ENCODE measurements around the gene RASGRP3. TPM values are rescaled to one million over a fixed set of nuclear protein-coding genes. Genes with fewer than 3 reads are reported as not detected.

Gene RASGRP3
- total RNA-seq, 1 donor from 2014 or later, result 49.1 TPM

GRCh38 chr2:33498291-33498956 is 22.0 kb downstream of the RASGRP3 start:
- Histone ChIP-seq H3K9ac (ENCODE audit: low read depth in 1 of 3, low read length in 3 of 3) (no peak overlapping the region), H3K4me3 (ENCODE audit: low read length in 3 of 3) (no peak overlapping the region), H3K27ac (ENCODE audit: low read depth, low read length) (no peak overlapping the region), H3K9me3 (ENCODE audit: control insufficient read depth in 3 of 3, low read length in 3 of 3) (no peaks in the 10 kb centered on the region), H3K4me1 (ENCODE audit: control insufficient read depth in 3 of 3, insufficient read depth in 3 of 3, low read length in 3 of 3) (peaks cover 0 to 17% (median 7%) of the 10 kb centered on the region in 3 donors), H3K36me3 (ENCODE audit: control insufficient read depth in 3 of 3, insufficient read depth in 3 of 3, low read length in 3 of 3) (no peaks in the 10 kb centered on the region), H3K27me3 (ENCODE audit: control insufficient read depth in 3 of 3, insufficient read depth in 3 of 3, low read length in 3 of 3) (no peaks in the 10 kb centered on the region)

GRCh38 chr2:33500177-33500576 is 23.7 kb downstream of the RASGRP3 start:
- Histone ChIP-seq H3K27ac (ENCODE audit: low read depth, low read length) (no peak overlapping the region), H3K4me1 (ENCODE audit: control insufficient read depth in 3 of 3, insufficient read depth in 3 of 3, low read length in 3 of 3) (peaks cover 0 to 17% (median 7%) of the 10 kb centered on the region in 3 donors), H3K4me3 (ENCODE audit: low read length in 3 of 3) (no peak overlapping the region), H3K27me3 (ENCODE audit: control insufficient read depth in 3 of 3, insufficient read depth in 3 of 3, low read length in 3 of 3) (no peaks in the 10 kb centered on the region), H3K36me3 (ENCODE audit: control insufficient read depth in 3 of 3, insufficient read depth in 3 of 3, low read length in 3 of 3) (no peaks in the 10 kb centered on the region), H3K9me3 (ENCODE audit: control insufficient read depth in 3 of 3, low read length in 3 of 3) (no peaks in the 10 kb centered on the region), H3K9ac (ENCODE audit: low read depth in 1 of 3, low read length in 3 of 3) (no peak overlapping the region)

- Histone ChIP-seq H3K4me1 (ENCODE audit: control insufficient read depth in 3 of 3, insufficient read depth in 3 of 3, low read length in 3 of 3) (peaks cover 0 to 12% (median 6%) of the 10 kb centered on the region in 3 donors), H3K4me3 (ENCODE audit: low read length in 3 of 3) (no peak overlapping the region)
Measured at GRCh38 chr2:33502025-33502424, 25.6 kb downstream of the RASGRP3 start.

GRCh38 chr2:33503002-33503401 is 26.6 kb downstream of the RASGRP3 start:
- no peaks in the 10 kb centered on the region for H3K9me3 ChIP-seq (ENCODE audit: control insufficient read depth in 3 of 3, low read length in 3 of 3)
- no peaks in the 10 kb centered on the region for H3K27me3 ChIP-seq (ENCODE audit: control insufficient read depth in 3 of 3, insufficient read depth in 3 of 3, low read length in 3 of 3)
- peaks cover 0 to 11% (median 6%) of the 10 kb centered on the region in 3 donors for H3K4me1 ChIP-seq (ENCODE audit: control insufficient read depth in 3 of 3, insufficient read depth in 3 of 3, low read length in 3 of 3)
- no peak overlapping the region for H3K27ac ChIP-seq (ENCODE audit: low read depth, low read length)
- no peaks in the 10 kb centered on the region for H3K36me3 ChIP-seq (ENCODE audit: control insufficient read depth in 3 of 3, insufficient read depth in 3 of 3, low read length in 3 of 3)
- no peak overlapping the region for H3K9ac ChIP-seq (ENCODE audit: low read depth in 1 of 3, low read length in 3 of 3)
- H3K4me3 ChIP-seq (ENCODE audit: low read length in 3 of 3), result no peak overlapping the region

More at GRCh38 chr2:33502025-33502424, 25.6 kb downstream of the RASGRP3 start:
- Histone ChIP-seq H3K27ac (ENCODE audit: low read depth, low read length) (no peak overlapping the region), H3K27me3 (ENCODE audit: control insufficient read depth in 3 of 3, insufficient read depth in 3 of 3, low read length in 3 of 3) (no peaks in the 10 kb centered on the region), H3K36me3 (ENCODE audit: control insufficient read depth in 3 of 3, insufficient read depth in 3 of 3, low read length in 3 of 3) (no peaks in the 10 kb centered on the region), H3K9me3 (ENCODE audit: control insufficient read depth in 3 of 3, low read length in 3 of 3) (no peaks in the 10 kb centered on the region), H3K9ac (ENCODE audit: low read depth in 1 of 3, low read length in 3 of 3) (no peak overlapping the region)

- Histone ChIP-seq H3K4me3 (ENCODE audit: low read length in 3 of 3) (no peak overlapping the region), H3K4me1 (ENCODE audit: control insufficient read depth in 3 of 3, insufficient read depth in 3 of 3, low read length in 3 of 3) (peaks cover 2 to 6% (median 6%) of the 10 kb centered on the region in 3 donors), H3K9me3 (ENCODE audit: control insufficient read depth in 3 of 3, low read length in 3 of 3) (no peaks in the 10 kb centered on the region), H3K9ac (ENCODE audit: low read depth in 1 of 3, low read length in 3 of 3) (no peak overlapping the region), H3K27ac (ENCODE audit: low read depth, low read length) (no peak overlapping the region), H3K27me3 (ENCODE audit: control insufficient read depth in 3 of 3, insufficient read depth in 3 of 3, low read length in 3 of 3) (no peaks in the 10 kb centered on the region), H3K36me3 (ENCODE audit: control insufficient read depth in 3 of 3, insufficient read depth in 3 of 3, low read length in 3 of 3) (no peaks in the 10 kb centered on the region)
Measured at GRCh38 chr2:33505966-33506365, 29.5 kb downstream of the RASGRP3 start.

- Histone ChIP-seq H3K27me3 (ENCODE audit: control insufficient read depth in 3 of 3, insufficient read depth in 3 of 3, low read length in 3 of 3) (no peaks in the 10 kb centered on the region), H3K4me1 (ENCODE audit: control insufficient read depth in 3 of 3, insufficient read depth in 3 of 3, low read length in 3 of 3) (peaks cover 2 to 9% (median 6%) of the 10 kb centered on the region in 3 donors), H3K9ac (ENCODE audit: low read depth in 1 of 3, low read length in 3 of 3) (no peak overlapping the region), H3K4me3 (ENCODE audit: low read length in 3 of 3) (no peak overlapping the region), H3K36me3 (ENCODE audit: control insufficient read depth in 3 of 3, insufficient read depth in 3 of 3, low read length in 3 of 3) (peaks cover under 1 to 6% (median 2%) of the 10 kb centered on the region in 3 donors), H3K9me3 (ENCODE audit: control insufficient read depth in 3 of 3, low read length in 3 of 3) (no peaks in the 10 kb centered on the region), H3K27ac (ENCODE audit: low read depth, low read length) (no peak overlapping the region)
Measured at GRCh38 chr2:33509908-33510585, 33.6 kb downstream of the RASGRP3 start.

- Histone ChIP-seq H3K27ac (ENCODE audit: low read depth, low read length) (no peak overlapping the region), H3K9me3 (ENCODE audit: control insufficient read depth in 3 of 3, low read length in 3 of 3) (no peaks in the 10 kb centered on the region), H3K36me3 (ENCODE audit: control insufficient read depth in 3 of 3, insufficient read depth in 3 of 3, low read length in 3 of 3) (peaks cover 4 to 11% (median 7%) of the 10 kb centered on the region in 3 donors), H3K27me3 (ENCODE audit: control insufficient read depth in 3 of 3, insufficient read depth in 3 of 3, low read length in 3 of 3) (no peaks in the 10 kb centered on the region), H3K9ac (ENCODE audit: low read depth in 1 of 3, low read length in 3 of 3) (no peak overlapping the region), H3K4me3 (ENCODE audit: low read length in 3 of 3) (no peak overlapping the region), H3K4me1 (ENCODE audit: control insufficient read depth in 3 of 3, insufficient read depth in 3 of 3, low read length in 3 of 3) (peaks cover 2 to 9% (median 5%) of the 10 kb centered on the region in 3 donors)
Measured at GRCh38 chr2:33510586-33510968, 34.1 kb downstream of the RASGRP3 start.

- Histone ChIP-seq H3K9me3 (ENCODE audit: control insufficient read depth in 3 of 3, low read length in 3 of 3) (no peaks in the 10 kb centered on the region), H3K27ac (ENCODE audit: low read depth, low read length) (no peak overlapping the region), H3K9ac (ENCODE audit: low read depth in 1 of 3, low read length in 3 of 3) (no peak overlapping the region), H3K4me1 (ENCODE audit: control insufficient read depth in 3 of 3, insufficient read depth in 3 of 3, low read length in 3 of 3) (peaks cover 0 to 9% (median 2%) of the 10 kb centered on the region in 3 donors), H3K4me3 (ENCODE audit: low read length in 3 of 3) (no peak overlapping the region), H3K36me3 (ENCODE audit: control insufficient read depth in 3 of 3, insufficient read depth in 3 of 3, low read length in 3 of 3) (peaks cover 4 to 12% (median 11%) of the 10 kb centered on the region in 3 donors), H3K27me3 (ENCODE audit: control insufficient read depth in 3 of 3, insufficient read depth in 3 of 3, low read length in 3 of 3) (no peaks in the 10 kb centered on the region)
Measured at GRCh38 chr2:33511141-33511540, 34.7 kb downstream of the RASGRP3 start.

- H3K36me3 ChIP-seq (ENCODE audit: control insufficient read depth in 3 of 3, insufficient read depth in 3 of 3, low read length in 3 of 3), result peaks cover 4 to 16% (median 11%) of the 10 kb centered on the region in 3 donors
Measured at GRCh38 chr2:33512112-33512511, 35.7 kb downstream of the RASGRP3 start.

GRCh38 chr2:33513480-33513879 is 37.0 kb downstream of the RASGRP3 start:
- peaks cover 0 to 9% (median 2%) of the 10 kb centered on the region in 3 donors for H3K4me1 ChIP-seq (ENCODE audit: control insufficient read depth in 3 of 3, insufficient read depth in 3 of 3, low read length in 3 of 3)
- no peak overlapping the region for H3K9ac ChIP-seq (ENCODE audit: low read depth in 1 of 3, low read length in 3 of 3)
- peaks cover 6 to 27% (median 16%) of the 10 kb centered on the region in 3 donors for H3K36me3 ChIP-seq (ENCODE audit: control insufficient read depth in 3 of 3, insufficient read depth in 3 of 3, low read length in 3 of 3)
- no peaks in the 10 kb centered on the region for H3K27me3 ChIP-seq (ENCODE audit: control insufficient read depth in 3 of 3, insufficient read depth in 3 of 3, low read length in 3 of 3)
- H3K4me3 ChIP-seq (ENCODE audit: low read length in 3 of 3), result no peak overlapping the region
- H3K9me3 ChIP-seq (ENCODE audit: control insufficient read depth in 3 of 3, low read length in 3 of 3), result no peaks in the 10 kb centered on the region
- no peak overlapping the region for H3K27ac ChIP-seq (ENCODE audit: low read depth, low read length)

More at GRCh38 chr2:33512112-33512511, 35.7 kb downstream of the RASGRP3 start:
- H3K27ac ChIP-seq (ENCODE audit: low read depth, low read length), result no peak overlapping the region
- H3K4me3 ChIP-seq (ENCODE audit: low read length in 3 of 3), result no peak overlapping the region
- H3K4me1 ChIP-seq (ENCODE audit: control insufficient read depth in 3 of 3, insufficient read depth in 3 of 3, low read length in 3 of 3), result peaks cover 0 to 9% (median 2%) of the 10 kb centered on the region in 3 donors
- no peak overlapping the region for H3K9ac ChIP-seq (ENCODE audit: low read depth in 1 of 3, low read length in 3 of 3)
- H3K27me3 ChIP-seq (ENCODE audit: control insufficient read depth in 3 of 3, insufficient read depth in 3 of 3, low read length in 3 of 3), result no peaks in the 10 kb centered on the region
- no peaks in the 10 kb centered on the region for H3K9me3 ChIP-seq (ENCODE audit: control insufficient read depth in 3 of 3, low read length in 3 of 3)
